Measurements from ENCODE around the gene GLI2.

Gene GLI2

DNA sequence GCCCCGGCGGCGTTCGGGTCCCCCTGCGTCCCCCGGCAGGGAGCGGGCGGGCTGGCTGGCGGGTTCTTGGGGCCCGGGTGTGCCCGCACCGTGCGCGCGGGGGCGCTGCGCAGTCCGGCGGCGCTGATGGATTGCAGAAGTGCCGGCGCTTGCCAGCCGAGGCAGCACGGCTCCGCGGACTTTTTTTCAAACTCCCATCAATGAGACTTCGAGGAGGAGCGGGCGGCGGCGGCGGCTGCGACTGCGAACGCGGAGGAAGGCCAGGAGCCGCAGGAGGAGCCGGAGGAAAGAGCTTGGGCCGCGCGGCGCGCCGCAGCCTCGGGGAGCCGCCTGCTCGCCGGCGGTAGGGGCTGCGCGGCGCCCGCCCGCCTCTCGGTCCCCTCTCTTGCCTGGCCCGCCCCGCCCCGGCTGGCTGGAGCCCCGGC is at the start of gene GLI2:
GLI2 (plus strand) TSS at position 123 of the 425 bp plus-strand sequence. CDS start 61,453 bp downstream, outside the sequence.
- H3K9ac ChIP-seq (ENCODE audit: low read length): peak within 1 kb of the TSS; percentile 87
- peak within 1 kb of the TSS; percentile 93 for H3K4me3 ChIP-seq (ENCODE audit: low read length)
- H3K27me3 ChIP-seq (ENCODE audit: control insufficient read depth, insufficient read depth, low read length): peaks cover 12% of the 10 kb centered on the region
- H3K36me3 ChIP-seq (ENCODE audit: control insufficient read depth, low read depth, low read length): peaks cover 4% of the 10 kb centered on the region
- H3K9me3 ChIP-seq (ENCODE audit: control insufficient read depth, low read depth, low read length): no peaks in the 10 kb centered on the region
- peaks cover 35% of the 10 kb centered on the region for H3K4me1 ChIP-seq (ENCODE audit: control insufficient read depth, low read depth, low read length)
- no peak within 1 kb of the TSS for H3K27ac ChIP-seq (ENCODE audit: low read length)

DNA sequence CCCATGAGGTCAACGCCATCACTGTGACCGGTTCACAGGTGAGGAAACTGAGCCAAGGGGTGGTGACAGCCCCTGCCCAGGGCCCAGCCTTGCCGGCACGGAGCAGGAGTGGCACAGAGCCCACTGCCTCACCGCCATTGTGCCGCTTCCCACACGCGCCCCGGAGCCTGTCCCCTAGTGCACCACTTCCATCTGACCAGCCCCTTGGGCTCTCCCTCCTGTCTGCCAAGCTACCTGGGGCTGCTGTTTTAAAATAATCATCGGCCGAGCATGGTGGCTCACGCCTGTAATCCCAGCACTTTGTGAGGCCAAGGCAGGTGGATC is 49.7 kb upstream of the GLI2 start:
- H3K4me1 ChIP-seq (ENCODE audit: control insufficient read depth, low read depth, low read length): no peaks in the 10 kb centered on the region
- H3K9ac ChIP-seq (ENCODE audit: low read length): no peak overlapping the region
- H3K9me3 ChIP-seq (ENCODE audit: control insufficient read depth, low read depth, low read length): no peaks in the 10 kb centered on the region
- H3K27me3 ChIP-seq (ENCODE audit: control insufficient read depth, insufficient read depth, low read length): no peaks in the 10 kb centered on the region
- no peak overlapping the region for H3K27ac ChIP-seq (ENCODE audit: low read length)
- H3K36me3 ChIP-seq (ENCODE audit: control insufficient read depth, low read depth, low read length): no peaks in the 10 kb centered on the region
- H3K4me3 ChIP-seq (ENCODE audit: low read length): no peak overlapping the region

DNA sequence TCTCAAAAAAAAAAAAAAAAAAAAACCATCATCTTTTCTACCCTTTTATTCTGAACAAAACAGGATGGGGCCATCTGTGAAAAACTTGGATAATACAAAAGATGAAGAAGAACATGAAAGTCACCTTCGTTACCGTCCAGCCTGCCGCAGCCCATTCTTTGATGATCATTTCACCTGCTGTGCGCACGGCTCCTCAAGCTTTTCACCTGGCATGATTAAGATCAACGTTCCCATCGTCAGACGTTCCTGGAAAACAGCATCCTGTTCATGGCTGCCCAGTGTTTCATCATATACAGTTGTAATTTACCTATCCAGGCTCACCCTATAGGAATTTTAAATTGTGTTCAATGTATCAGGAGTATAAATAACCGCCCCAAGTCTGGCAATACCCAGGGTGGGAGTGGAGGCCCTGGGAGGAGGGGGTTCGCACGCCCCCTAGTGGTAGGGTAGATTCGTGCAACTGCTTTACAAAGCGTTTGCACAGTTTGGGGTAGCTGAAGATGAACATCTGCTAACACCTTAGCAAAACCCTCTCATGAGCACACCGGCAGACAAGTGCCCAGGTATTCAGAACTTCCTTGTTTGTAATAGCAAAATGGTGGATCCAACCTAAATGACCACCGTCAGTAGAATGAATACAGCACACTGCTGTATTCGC is 49.0 kb upstream of the GLI2 start:
- Histone ChIP-seq H3K9ac (ENCODE audit: low read length) (no peak overlapping the region), H3K9me3 (ENCODE audit: control insufficient read depth, low read depth, low read length) (no peaks in the 10 kb centered on the region), H3K36me3 (ENCODE audit: control insufficient read depth, low read depth, low read length) (no peaks in the 10 kb centered on the region), H3K27me3 (ENCODE audit: control insufficient read depth, insufficient read depth, low read length) (no peaks in the 10 kb centered on the region), H3K4me3 (ENCODE audit: low read length) (no peak overlapping the region), H3K4me1 (ENCODE audit: control insufficient read depth, low read depth, low read length) (no peaks in the 10 kb centered on the region), H3K27ac (ENCODE audit: low read length) (no peak overlapping the region)

DNA sequence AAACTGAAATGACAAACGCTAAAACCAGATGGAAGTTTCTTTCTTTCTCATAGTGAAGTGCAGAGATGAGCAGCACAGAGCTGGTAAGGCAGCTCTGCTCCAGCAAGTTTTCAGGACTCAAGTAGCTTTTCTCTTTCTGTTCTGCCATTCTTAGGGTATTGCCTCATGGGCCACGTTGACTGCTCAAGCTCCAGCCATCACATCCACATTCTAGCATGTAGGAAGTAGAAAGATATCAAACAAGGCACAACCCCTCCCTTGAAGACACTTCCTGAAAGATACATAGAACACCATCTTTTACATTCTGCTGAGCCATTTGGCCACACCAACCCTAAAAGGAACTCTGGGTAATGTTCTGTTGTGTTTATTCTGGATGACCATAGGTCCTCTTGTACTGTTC is 48.5 kb upstream of the GLI2 start:
- Histone ChIP-seq H3K4me1 (ENCODE audit: control insufficient read depth, low read depth, low read length) (no peaks in the 10 kb centered on the region), H3K9me3 (ENCODE audit: control insufficient read depth, low read depth, low read length) (no peaks in the 10 kb centered on the region), H3K4me3 (ENCODE audit: low read length) (no peak overlapping the region), H3K27ac (ENCODE audit: low read length) (no peak overlapping the region), H3K36me3 (ENCODE audit: control insufficient read depth, low read depth, low read length) (no peaks in the 10 kb centered on the region), H3K27me3 (ENCODE audit: control insufficient read depth, insufficient read depth, low read length) (no peaks in the 10 kb centered on the region), H3K9ac (ENCODE audit: low read length) (no peak overlapping the region)

DNA sequence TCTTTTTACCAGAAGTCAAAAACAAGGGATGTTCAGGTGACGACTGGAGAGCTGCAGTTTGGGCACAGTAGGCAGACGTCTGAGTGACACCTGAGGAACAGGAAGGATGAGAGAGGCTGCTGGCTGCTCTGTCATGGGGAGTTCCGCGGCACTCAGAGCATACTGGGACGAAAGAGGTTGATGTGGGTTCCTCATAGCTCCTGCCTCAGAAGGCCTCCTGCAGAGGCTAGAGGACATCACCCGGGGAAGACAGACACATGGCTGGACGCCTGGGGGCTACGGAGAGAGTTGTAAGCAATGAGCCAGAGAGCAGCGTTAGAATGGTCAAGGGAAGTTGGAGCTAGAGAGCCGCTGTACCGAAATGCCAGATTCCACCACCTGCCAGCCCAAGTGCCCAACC is 45.1 kb upstream of the GLI2 start:
- no peak overlapping the region for H3K9ac ChIP-seq (ENCODE audit: low read length)
- H3K4me1 ChIP-seq (ENCODE audit: control insufficient read depth, low read depth, low read length): no peaks in the 10 kb centered on the region
- H3K9me3 ChIP-seq (ENCODE audit: control insufficient read depth, low read depth, low read length): no peaks in the 10 kb centered on the region
- H3K27ac ChIP-seq (ENCODE audit: low read length): no peak overlapping the region
- H3K36me3 ChIP-seq (ENCODE audit: control insufficient read depth, low read depth, low read length): no peaks in the 10 kb centered on the region
- no peak overlapping the region for H3K4me3 ChIP-seq (ENCODE audit: low read length)
- H3K27me3 ChIP-seq (ENCODE audit: control insufficient read depth, insufficient read depth, low read length): peaks cover 13% of the 10 kb centered on the region

DNA sequence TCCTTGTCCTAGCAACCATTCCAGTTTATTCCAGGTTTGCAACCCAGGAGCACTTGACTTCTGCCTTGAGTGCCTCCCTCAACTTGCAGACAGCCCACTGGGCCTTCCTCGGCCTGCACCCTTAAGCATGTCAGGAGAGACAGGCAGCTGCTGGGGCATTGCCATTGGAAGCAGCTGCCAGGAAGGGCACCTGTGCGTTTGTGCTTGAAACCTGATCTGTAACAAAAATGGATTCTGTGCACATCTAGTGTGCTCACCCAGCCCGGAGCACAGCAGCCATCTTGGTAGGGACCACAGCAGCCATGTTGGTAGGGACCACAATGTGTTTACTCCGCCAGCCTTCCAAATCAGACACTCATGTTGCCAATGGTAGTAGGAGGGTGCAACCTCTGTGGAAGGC is 44.3 kb upstream of the GLI2 start:
- peaks cover 20% of the 10 kb centered on the region for H3K27me3 ChIP-seq (ENCODE audit: control insufficient read depth, insufficient read depth, low read length)
- H3K36me3 ChIP-seq (ENCODE audit: control insufficient read depth, low read depth, low read length): no peaks in the 10 kb centered on the region
- no peak overlapping the region for H3K4me3 ChIP-seq (ENCODE audit: low read length)

DNA sequence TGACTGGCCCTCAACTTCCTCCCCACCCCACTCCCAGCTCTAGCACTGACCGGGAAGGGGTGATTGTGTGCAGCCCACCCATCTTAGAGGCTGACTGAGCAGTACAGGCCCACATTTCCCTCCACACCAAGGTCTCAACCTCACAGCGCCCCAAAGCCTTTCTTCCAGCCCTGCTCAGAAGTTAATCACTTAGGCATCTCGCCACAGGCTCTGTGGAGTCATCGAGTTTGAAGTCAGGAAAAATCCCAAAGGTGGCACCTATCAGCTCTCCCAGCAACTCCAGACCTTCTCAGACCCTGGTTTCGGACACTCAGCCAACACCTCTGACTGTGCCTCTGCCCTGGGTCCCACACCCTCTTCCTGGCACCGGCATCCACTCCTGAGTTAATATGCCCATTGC is 43.0 kb upstream of the GLI2 start:
- no peak overlapping the region for H3K27ac ChIP-seq (ENCODE audit: low read length)
- H3K4me1 ChIP-seq (ENCODE audit: control insufficient read depth, low read depth, low read length): peaks cover 7% of the 10 kb centered on the region
- H3K36me3 ChIP-seq (ENCODE audit: control insufficient read depth, low read depth, low read length): no peaks in the 10 kb centered on the region
- H3K9me3 ChIP-seq (ENCODE audit: control insufficient read depth, low read depth, low read length): no peaks in the 10 kb centered on the region
- no peak overlapping the region for H3K9ac ChIP-seq (ENCODE audit: low read length)
- H3K27me3 ChIP-seq (ENCODE audit: control insufficient read depth, insufficient read depth, low read length): peaks cover 25% of the 10 kb centered on the region
- H3K4me3 ChIP-seq (ENCODE audit: low read length): no peak overlapping the region

More for the DNA sequence above, 44.3 kb upstream of the GLI2 start:
- H3K27ac ChIP-seq (ENCODE audit: low read length): no peak overlapping the region
- no peak overlapping the region for H3K9ac ChIP-seq (ENCODE audit: low read length)
- H3K4me1 ChIP-seq (ENCODE audit: control insufficient read depth, low read depth, low read length): peaks cover 7% of the 10 kb centered on the region
- no peaks in the 10 kb centered on the region for H3K9me3 ChIP-seq (ENCODE audit: control insufficient read depth, low read depth, low read length)

DNA sequence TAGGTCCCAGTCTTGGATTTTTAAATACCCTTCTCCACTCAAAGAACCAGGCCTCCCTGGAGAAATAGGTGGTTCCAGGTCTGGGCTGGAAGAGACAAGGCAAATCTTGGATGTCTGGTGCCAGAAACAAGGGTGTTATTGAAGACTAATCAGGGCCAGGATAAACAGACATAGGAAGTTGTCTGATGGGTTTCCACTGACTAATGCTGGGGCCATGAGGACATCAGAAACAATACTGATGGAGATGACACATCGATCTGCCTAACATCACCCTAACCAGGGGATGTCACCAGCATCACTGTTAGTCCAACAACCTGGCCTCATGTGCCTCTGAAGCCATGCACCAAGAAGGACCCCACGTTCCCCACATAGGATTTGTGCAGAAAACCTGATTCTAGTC is 42.5 kb upstream of the GLI2 start:
- Histone ChIP-seq H3K27ac (ENCODE audit: low read length) (no peak overlapping the region), H3K4me3 (ENCODE audit: low read length) (no peak overlapping the region), H3K9ac (ENCODE audit: low read length) (no peak overlapping the region), H3K27me3 (ENCODE audit: control insufficient read depth, insufficient read depth, low read length) (peaks cover 25% of the 10 kb centered on the region), H3K4me1 (ENCODE audit: control insufficient read depth, low read depth, low read length) (peaks cover 7% of the 10 kb centered on the region), H3K36me3 (ENCODE audit: control insufficient read depth, low read depth, low read length) (no peaks in the 10 kb centered on the region), H3K9me3 (ENCODE audit: control insufficient read depth, low read depth, low read length) (no peaks in the 10 kb centered on the region)

DNA sequence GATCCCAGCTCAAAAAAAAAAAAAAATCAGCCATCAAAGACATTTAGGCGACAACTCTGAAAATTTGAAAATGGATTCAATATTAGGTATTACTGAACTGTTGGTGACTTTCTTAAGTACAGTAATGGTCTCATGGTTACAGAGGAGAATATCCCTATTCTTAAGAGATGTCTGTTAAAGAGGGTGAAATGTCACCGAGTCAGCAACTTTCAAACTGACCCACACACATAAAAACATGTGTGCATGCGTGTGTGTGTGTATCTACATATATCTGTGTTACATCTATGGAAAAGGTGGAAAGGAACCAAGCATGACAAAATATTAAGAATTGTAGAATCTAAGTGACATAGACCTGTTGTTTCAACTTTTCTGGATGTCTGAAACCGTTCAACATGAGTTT is 41.6 kb upstream of the GLI2 start:
- H3K9me3 ChIP-seq (ENCODE audit: control insufficient read depth, low read depth, low read length): no peaks in the 10 kb centered on the region
- H3K4me1 ChIP-seq (ENCODE audit: control insufficient read depth, low read depth, low read length): peaks cover 7% of the 10 kb centered on the region
- no peaks in the 10 kb centered on the region for H3K36me3 ChIP-seq (ENCODE audit: control insufficient read depth, low read depth, low read length)
- H3K9ac ChIP-seq (ENCODE audit: low read length): no peak overlapping the region
- H3K27me3 ChIP-seq (ENCODE audit: control insufficient read depth, insufficient read depth, low read length): peaks cover 25% of the 10 kb centered on the region
- no peak overlapping the region for H3K4me3 ChIP-seq (ENCODE audit: low read length)
- H3K27ac ChIP-seq (ENCODE audit: low read length): no peak overlapping the region

DNA sequence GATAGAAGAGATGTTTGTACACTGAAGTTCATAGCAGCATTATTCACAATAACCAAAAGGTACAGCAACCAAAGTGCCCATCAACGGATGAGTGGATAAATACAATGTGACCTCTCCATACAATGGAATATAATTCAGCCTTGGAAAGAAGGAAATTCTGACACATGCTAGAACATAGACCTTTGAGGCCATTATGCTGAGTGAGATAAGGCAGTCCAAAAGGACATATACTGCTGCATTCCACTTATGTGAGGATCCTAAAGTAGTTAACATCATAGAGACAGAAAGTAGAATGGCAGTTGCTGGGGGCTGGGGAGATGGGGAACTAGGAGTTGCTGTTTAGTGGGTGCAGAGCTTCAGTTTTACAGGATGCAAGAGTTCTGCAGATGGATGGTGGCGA is 38.2 kb upstream of the GLI2 start:
- H3K9me3 ChIP-seq (ENCODE audit: control insufficient read depth, low read depth, low read length): no peaks in the 10 kb centered on the region
- no peak overlapping the region for H3K27ac ChIP-seq (ENCODE audit: low read length)
- H3K4me3 ChIP-seq (ENCODE audit: low read length): no peak overlapping the region
- peaks cover 25% of the 10 kb centered on the region for H3K27me3 ChIP-seq (ENCODE audit: control insufficient read depth, insufficient read depth, low read length)
- H3K36me3 ChIP-seq (ENCODE audit: control insufficient read depth, low read depth, low read length): no peaks in the 10 kb centered on the region
- no peak overlapping the region for H3K9ac ChIP-seq (ENCODE audit: low read length)
- peaks cover 13% of the 10 kb centered on the region for H3K4me1 ChIP-seq (ENCODE audit: control insufficient read depth, low read depth, low read length)

DNA sequence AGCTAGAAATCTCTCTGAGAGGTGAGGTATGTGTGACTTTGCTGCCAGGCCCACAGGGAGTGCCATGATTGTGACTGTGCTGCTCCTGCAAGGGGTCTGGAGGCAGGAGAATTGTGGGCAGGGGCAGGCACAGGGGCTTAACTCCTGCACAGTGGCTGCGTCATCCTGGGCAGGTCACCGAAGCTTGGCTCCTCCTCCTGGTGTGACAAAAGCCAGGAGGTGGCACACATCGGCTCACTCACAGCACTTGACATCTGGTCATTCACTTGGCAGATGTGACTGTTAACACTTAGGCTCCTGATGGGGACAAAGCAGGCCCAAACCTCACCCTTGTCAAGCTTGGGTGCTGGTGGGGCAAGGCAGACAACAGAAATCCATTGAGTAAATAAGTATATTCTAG is 36.4 kb upstream of the GLI2 start:
- Histone ChIP-seq H3K36me3 (ENCODE audit: control insufficient read depth, low read depth, low read length) (no peaks in the 10 kb centered on the region), H3K4me3 (ENCODE audit: low read length) (no peak overlapping the region), H3K9ac (ENCODE audit: low read length) (no peak overlapping the region), H3K4me1 (ENCODE audit: control insufficient read depth, low read depth, low read length) (peaks cover 22% of the 10 kb centered on the region), H3K9me3 (ENCODE audit: control insufficient read depth, low read depth, low read length) (no peaks in the 10 kb centered on the region), H3K27ac (ENCODE audit: low read length) (no peak overlapping the region), H3K27me3 (ENCODE audit: control insufficient read depth, insufficient read depth, low read length) (peaks cover 24% of the 10 kb centered on the region)

DNA sequence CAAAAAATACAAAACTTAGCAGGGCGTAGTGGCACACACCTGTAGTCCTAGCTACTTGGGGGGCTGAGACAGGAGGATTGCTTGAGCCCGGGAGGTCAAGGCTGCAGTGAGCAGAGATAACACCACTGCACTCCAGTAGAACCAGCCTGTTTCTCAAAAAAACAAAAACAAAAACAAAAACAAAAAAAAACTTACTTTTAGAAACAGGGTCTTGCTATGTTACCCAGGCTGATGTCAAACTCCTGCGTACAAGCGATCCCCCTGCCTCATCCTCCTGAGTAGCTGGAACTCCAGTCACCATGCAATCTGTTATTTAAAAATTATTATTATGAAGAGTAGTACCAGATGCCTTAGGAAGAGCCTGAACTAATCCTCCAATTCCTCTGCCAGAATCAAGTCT is 35.0 kb upstream of the GLI2 start:
- Histone ChIP-seq H3K36me3 (ENCODE audit: control insufficient read depth, low read depth, low read length) (no peaks in the 10 kb centered on the region), H3K27ac (ENCODE audit: low read length) (no peak overlapping the region), H3K4me1 (ENCODE audit: control insufficient read depth, low read depth, low read length) (peaks cover 28% of the 10 kb centered on the region), H3K27me3 (ENCODE audit: control insufficient read depth, insufficient read depth, low read length) (peaks cover 12% of the 10 kb centered on the region), H3K4me3 (ENCODE audit: low read length) (no peak overlapping the region), H3K9ac (ENCODE audit: low read length) (no peak overlapping the region), H3K9me3 (ENCODE audit: control insufficient read depth, low read depth, low read length) (no peaks in the 10 kb centered on the region)

Measured in iPS-18a (cell line).